Calu3 (cell line): Measurements from ENCODE around the gene SLC44A4. TPM values are rescaled to one million over a fixed set of nuclear protein-coding genes. Genes with fewer than 3 reads are reported as not detected.
A peak's percentile ranks its signal among the peaks of the same experiment; 100 is the strongest.

Source experiments
- BruUV-seq: library from RNA; stranded (reverse); fragments of 400-500 nt; replicated peaks from 2 replicates; lab custom pipeline; 2021; lab: Mats Ljungman, UMichigan
- CTCF ChIA-PET: fragments of 300-600 bp; sonication (Branson Sonifier 250); formaldehyde crosslinking; loops from one replicate; lab custom pipeline; 2022; ENCODE audit warnings: antibody characterized with exemption; lab: Charles Lee
- DNase-seq: peaks from one replicate; pipeline ENCODE4 v3.0.0; 2022
- H3K27ac Mint-ChIP-seq: one replicate; pipeline ENCODE4 v1.8.0; 2022; ENCODE audit warnings: mixed read lengths; ENCODE audit not compliant: unreplicated experiment
- H3K27me3 Mint-ChIP-seq: one replicate; pipeline ENCODE4 v1.8.0; 2022; ENCODE audit warnings: mixed read lengths; ENCODE audit not compliant: unreplicated experiment
- H3K36me3 Mint-ChIP-seq: one replicate; pipeline ENCODE4 v1.8.0; 2022; ENCODE audit warnings: mild to moderate bottlenecking, moderate library complexity, mixed read lengths; ENCODE audit not compliant: insufficient read depth, unreplicated experiment
- H3K4me1 Mint-ChIP-seq: one replicate; pipeline ENCODE4 v1.8.0; 2022; ENCODE audit warnings: mild to moderate bottlenecking, low read depth, mixed read lengths; ENCODE audit not compliant: unreplicated experiment
- H3K4me3 Mint-ChIP-seq: one replicate; pipeline ENCODE4 v1.8.0; 2022; ENCODE audit warnings: mild to moderate bottlenecking, low read depth, moderate library complexity, mixed read lengths; ENCODE audit not compliant: unreplicated experiment
- H3K9me3 Mint-ChIP-seq: one replicate; pipeline ENCODE4 v1.8.0; 2022; ENCODE audit warnings: low read depth, mixed read lengths; ENCODE audit not compliant: unreplicated experiment
- intact Hi-C: fragments of 100-400 bp; cut with micrococcal nuclease; formaldehyde crosslinking; loops from one replicate; pipeline ENCODE4 v1.10.0; 2022; ENCODE audit not compliant: unreplicated experiment
- total RNA-seq: library from RNA; stranded (reverse); gene quantifications from 2 replicates; pipeline ENCODE4 v1.2.3, GENCODE V29; 2022
- TF ChIP-seq, protein P1 (sequence below): fragments of 200-600 bp; IDR thresholded peaks from one replicate; pipeline ENCODE4 v1.8.0; 2022; ENCODE audit warnings: antibody characterized with exemption; ENCODE audit not compliant: unreplicated experiment

SLC44A4 gene
- total RNA-seq, 1 experiment from 2014 or later, result 185 TPM

DNA sequence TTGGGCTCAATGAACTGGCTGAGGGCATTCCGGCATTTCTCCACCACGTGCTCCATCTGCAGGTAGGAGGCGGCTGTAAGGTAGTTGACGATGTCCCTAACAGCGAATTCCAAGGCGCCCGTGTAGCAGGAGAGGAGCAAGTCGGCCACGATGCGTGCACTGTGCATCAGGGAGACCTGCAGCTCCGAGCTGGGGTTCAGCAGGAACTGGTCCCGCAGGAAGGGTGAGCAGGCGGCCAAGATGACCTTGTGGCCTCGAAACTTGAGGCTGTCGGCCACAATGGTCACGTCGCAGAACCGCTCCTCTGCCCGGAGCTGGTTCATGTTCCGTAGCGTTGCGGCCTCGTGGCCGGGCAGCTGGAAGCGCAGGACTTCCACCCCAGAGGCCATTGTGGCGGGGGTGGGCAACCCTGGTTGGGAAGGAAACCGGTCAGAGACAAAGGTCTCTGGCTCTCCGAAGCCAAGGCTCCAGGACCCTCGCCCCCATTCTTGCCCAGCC is 22.2 kb upstream of the SLC44A4 start:
- Mint-ChIP-seq H3K9me3 (no peaks in the 10 kb centered on the region), H3K4me3 (peak overlapping the region; percentile 64), H3K4me1 (peaks cover 39% of the 10 kb centered on the region), H3K27me3 (no peaks in the 10 kb centered on the region), H3K27ac (peak overlapping the region; percentile 65), H3K36me3 (peaks cover 71% of the 10 kb centered on the region)
- peak; percentile 32 for DNase-seq
- TF ChIP-seq, protein P1, sequence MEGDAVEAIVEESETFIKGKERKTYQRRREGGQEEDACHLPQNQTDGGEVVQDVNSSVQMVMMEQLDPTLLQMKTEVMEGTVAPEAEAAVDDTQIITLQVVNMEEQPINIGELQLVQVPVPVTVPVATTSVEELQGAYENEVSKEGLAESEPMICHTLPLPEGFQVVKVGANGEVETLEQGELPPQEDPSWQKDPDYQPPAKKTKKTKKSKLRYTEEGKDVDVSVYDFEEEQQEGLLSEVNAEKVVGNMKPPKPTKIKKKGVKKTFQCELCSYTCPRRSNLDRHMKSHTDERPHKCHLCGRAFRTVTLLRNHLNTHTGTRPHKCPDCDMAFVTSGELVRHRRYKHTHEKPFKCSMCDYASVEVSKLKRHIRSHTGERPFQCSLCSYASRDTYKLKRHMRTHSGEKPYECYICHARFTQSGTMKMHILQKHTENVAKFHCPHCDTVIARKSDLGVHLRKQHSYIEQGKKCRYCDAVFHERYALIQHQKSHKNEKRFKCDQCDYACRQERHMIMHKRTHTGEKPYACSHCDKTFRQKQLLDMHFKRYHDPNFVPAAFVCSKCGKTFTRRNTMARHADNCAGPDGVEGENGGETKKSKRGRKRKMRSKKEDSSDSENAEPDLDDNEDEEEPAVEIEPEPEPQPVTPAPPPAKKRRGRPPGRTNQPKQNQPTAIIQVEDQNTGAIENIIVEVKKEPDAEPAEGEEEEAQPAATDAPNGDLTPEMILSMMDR, result no peak
- BruUV-seq, result TSS peak; percentile 32
- CTCF ChIA-PET, result interaction anchor here (0.7 kb wide), 1 partner anchor 45 kb away, joined by 3 read pairs; the partner anchor contains the start of gene CFB
- intact Hi-C loops, result no loop called here

DNA sequence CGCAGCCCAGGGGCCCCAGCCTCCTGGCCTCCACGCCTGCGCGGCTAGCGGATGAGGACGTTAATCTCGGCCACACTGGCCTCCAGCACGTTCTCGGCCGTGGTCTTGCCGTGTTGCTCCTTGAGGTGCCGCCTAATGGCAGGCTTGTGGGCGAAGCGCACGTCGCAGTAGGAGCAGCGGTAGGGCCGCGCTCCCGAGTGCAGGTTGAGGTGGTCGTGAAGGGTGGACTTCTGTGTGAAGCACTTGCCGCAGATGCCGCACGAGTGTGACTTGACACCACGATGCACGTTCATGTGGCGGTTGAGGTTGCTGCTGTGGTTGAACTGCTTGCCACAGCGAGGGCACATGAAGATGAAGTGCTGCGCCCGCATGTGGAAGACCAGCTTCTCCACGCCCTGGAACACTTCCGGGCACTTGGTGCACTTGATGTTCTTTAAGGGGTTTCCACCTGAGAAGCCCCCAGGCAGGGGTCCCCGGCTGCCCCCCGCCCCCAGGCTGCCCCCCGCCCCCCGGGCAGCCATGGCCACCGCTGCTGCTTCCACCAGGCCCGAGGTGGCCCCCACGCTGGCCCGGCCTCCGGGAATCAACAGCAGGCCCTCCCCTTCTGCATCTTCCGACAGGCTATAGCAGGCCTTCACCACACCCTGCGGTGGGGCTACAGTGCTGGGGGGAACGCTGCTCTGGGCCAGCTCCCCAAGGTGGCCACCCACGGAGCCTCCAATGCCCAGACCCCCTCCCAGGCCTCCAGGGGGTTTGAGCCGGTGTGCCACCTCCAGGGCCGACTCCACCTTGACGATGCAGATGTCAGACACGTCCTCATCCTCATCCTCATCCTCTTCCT is 21.3 kb upstream of the SLC44A4 start:
- no peaks in the 10 kb centered on the region for H3K27me3 Mint-ChIP-seq
- H3K27ac Mint-ChIP-seq, result no peak overlapping the region
- no peaks in the 10 kb centered on the region for H3K9me3 Mint-ChIP-seq
- DNase-seq, result no peak
- peak overlapping the region; percentile 99 for H3K4me3 Mint-ChIP-seq
- BruUV-seq, result no TSS peak
- peaks cover 80% of the 10 kb centered on the region for H3K36me3 Mint-ChIP-seq
- TF ChIP-seq, protein P1, result no peak
- H3K4me1 Mint-ChIP-seq, result peaks cover 46% of the 10 kb centered on the region
- CTCF ChIA-PET, result interaction anchor here (0.7 kb wide), 1 partner anchor 46 kb away, joined by 3 read pairs; the partner anchor contains the start of gene CFB
- intact Hi-C loops, result no loop called here

DNA sequence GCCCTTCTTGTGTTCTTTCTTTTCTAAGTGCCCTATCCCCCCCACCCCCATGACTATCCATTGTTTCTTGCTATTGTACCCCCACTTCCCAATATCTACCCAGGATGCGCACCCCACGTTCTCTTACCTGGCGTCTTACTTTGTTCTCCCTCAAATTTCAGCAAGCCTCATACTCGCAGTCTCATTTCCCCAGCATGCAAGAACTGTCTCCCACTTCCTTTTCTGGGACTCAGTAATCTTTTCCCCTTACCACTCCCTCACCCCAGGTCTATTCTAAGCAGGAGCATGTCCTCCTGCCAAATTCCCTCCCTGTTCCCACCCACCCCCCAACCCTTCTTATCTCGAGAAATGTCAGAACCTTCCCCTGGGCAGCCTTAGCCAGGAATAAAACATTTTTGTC is 20.4 kb upstream of the SLC44A4 start:
- TF ChIP-seq, protein P1, result no peak
- no peak for DNase-seq
- H3K4me3 Mint-ChIP-seq, result peak overlapping the region; percentile 99
- CTCF ChIA-PET, result interaction anchor here (0.8 to 2.5 kb wide), 2 partner anchors 8 to 53 kb away, joined by 4 to 30 read pairs; no protein-coding TSS in a partner anchor
- no peaks in the 10 kb centered on the region for H3K27me3 Mint-ChIP-seq
- H3K9me3 Mint-ChIP-seq, result no peaks in the 10 kb centered on the region
- peaks cover 86% of the 10 kb centered on the region for H3K36me3 Mint-ChIP-seq
- H3K27ac Mint-ChIP-seq, result no peak overlapping the region
- no TSS peak for BruUV-seq
- intact Hi-C loops, result no loop called here
- H3K4me1 Mint-ChIP-seq, result peaks cover 46% of the 10 kb centered on the region

DNA sequence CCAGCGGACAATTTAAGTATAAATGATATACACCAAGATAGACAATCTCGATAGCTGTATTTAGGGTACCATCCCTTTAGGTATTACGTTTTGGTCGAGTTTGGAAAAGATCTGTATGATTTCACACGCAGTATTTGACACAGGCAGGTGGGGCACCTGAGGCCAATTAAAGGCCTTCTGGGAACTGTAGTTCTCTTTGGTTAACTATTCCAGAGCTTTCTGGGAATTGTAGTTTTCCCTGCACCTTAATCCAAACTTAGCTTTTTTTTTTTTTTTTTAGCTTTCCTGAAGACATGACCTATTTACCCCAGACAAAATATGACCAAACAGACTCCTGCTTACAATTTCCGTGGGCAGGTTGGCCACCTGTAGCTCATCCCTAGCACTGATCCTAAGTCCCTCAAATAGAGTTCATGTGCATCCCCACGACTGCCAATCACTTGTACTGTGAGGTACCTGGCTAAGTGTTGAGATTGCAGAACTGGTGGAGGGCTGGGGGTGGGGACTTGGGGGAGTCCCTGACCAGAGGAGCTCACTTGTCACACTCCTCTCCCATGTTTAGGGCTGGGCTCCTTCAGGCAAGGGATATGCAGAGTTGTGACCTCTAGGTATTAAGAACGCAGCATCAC is 19.7 kb upstream of the SLC44A4 start:
- peak overlapping the region; percentile 99 for H3K4me3 Mint-ChIP-seq
- H3K27ac Mint-ChIP-seq, result peak overlapping the region; percentile 97
- TF ChIP-seq, protein P1, result no peak
- H3K9me3 Mint-ChIP-seq, result no peaks in the 10 kb centered on the region
- H3K27me3 Mint-ChIP-seq, result no peaks in the 10 kb centered on the region
- peaks cover 46% of the 10 kb centered on the region for H3K4me1 Mint-ChIP-seq
- CTCF ChIA-PET, result interaction anchor here (0.5 to 2.5 kb wide), 14 partner anchors 9 to 497 kb away, joined by 3 to 30 read pairs (median 4); partner anchors contain the start of genes CFB, DXO, LY6G5C and NELFE
- H3K36me3 Mint-ChIP-seq, result peaks cover 93% of the 10 kb centered on the region
- BruUV-seq, result no TSS peak
- intact Hi-C loops, result no loop called here
- DNase-seq, result peak; percentile 45
